ENCODE data around the gene RNF213.
A peak's percentile ranks its signal among the peaks of the same experiment; 100 is the strongest.
"Not testable (repeated sequence)": the region's sequence is repeated elsewhere in the genome, so short reads cannot be mapped to it uniquely, and the experiment has no call there.

The RNF213 gene

GRCh38 chr17:80272366-80272765 is 11.7 kb downstream of the RNF213 start:
- no peak for DNase-seq

- no peak for DNase-seq
Observed at GRCh38 chr17:80274331-80274730, 13.7 kb downstream of the RNF213 start.

- DNase-seq = no peak
Observed at GRCh38 chr17:80274871-80275449, 14.3 kb downstream of the RNF213 start.

- not testable (repeated sequence) for DNase-seq
Observed at GRCh38 chr17:80275857-80276256, 15.2 kb downstream of the RNF213 start.

GRCh38 chr17:80277751-80278671 is 17.4 kb downstream of the RNF213 start:
- DNase-seq = no peak

- no peak for DNase-seq
Observed at GRCh38 chr17:80279895-80280294, 19.2 kb downstream of the RNF213 start.

GRCh38 chr17:80281516-80281915 is 20.9 kb downstream of the RNF213 start:
- DNase-seq = no peak

- no peak for DNase-seq
Observed at GRCh38 chr17:80283116-80283852, 22.6 kb downstream of the RNF213 start.

- DNase-seq = peak; percentile 72 to 79
Observed at GRCh38 chr17:80284631-80285030, 24.0 kb downstream of the RNF213 start.

GRCh38 chr17:80285237-80285920 is 24.7 kb downstream of the RNF213 start:
- DNase-seq = no peak

GRCh38 chr17:80286638-80286960 is 25.9 kb downstream of the RNF213 start:
- DNase-seq = no peak

GRCh38 chr17:80287038-80287437 is 26.4 kb downstream of the RNF213 start:
- no peak for DNase-seq

GRCh38 chr17:80287806-80288567 is 27.3 kb downstream of the RNF213 start:
- DNase-seq = no peak

GRCh38 chr17:80289616-80290015 is 29.0 kb downstream of the RNF213 start:
- DNase-seq = peak; percentile 99

- no peak for DNase-seq
Observed at GRCh38 chr17:80290156-80290555, 29.5 kb downstream of the RNF213 start.

- DNase-seq = no peak
Observed at GRCh38 chr17:80291260-80291659, 30.6 kb downstream of the RNF213 start.

- no peak for DNase-seq
Observed at GRCh38 chr17:80291691-80292487, 31.2 kb downstream of the RNF213 start.

GRCh38 chr17:80292521-80292971 is 31.9 kb downstream of the RNF213 start:
- DNase-seq = no peak

GRCh38 chr17:80294210-80294609 is 33.6 kb downstream of the RNF213 start:
- peak; percentile 99 for DNase-seq

- DNase-seq = no peak
Observed at GRCh38 chr17:80294653-80295052, 34.0 kb downstream of the RNF213 start.

GRCh38 chr17:80295146-80295545 is 34.5 kb downstream of the RNF213 start:
- no peak for DNase-seq

Measured in Kasumi-1 (cell line).